NK-92 (cell line): ENCODE measurements around the gene MGAT3.
"Not testable (repeated sequence)": the region's sequence is repeated elsewhere in the genome, so short reads cannot be mapped to it uniquely, and the experiment has no call there.

Experiments
- DNase-seq: peaks from one replicate; lab custom pipeline; 2025; ENCODE audit not compliant: unreplicated experiment; lab: John Stamatoyannopoulos, UW

MGAT3 gene

DNA sequence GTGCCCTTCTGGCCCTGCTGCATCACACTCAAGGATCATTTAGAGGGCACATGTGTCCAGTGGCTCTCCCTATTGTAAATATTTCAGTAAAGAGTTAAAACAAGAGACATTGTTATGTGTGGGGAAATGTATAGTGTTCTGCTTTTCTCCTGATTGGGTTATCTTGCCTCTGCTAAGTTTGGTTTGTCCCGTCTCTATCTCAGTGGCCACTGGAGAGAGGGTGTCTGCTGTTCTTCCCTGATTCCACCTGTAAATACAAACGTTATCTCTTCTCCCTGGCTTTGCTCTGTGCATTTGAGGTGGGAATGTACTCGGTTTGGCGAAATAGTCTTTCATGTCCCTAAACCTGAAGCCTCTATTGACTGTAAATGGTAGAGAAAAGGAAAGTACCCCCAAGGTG is 51.6 kb downstream of the MGAT3 start:
- DNase-seq: no peak

DNA sequence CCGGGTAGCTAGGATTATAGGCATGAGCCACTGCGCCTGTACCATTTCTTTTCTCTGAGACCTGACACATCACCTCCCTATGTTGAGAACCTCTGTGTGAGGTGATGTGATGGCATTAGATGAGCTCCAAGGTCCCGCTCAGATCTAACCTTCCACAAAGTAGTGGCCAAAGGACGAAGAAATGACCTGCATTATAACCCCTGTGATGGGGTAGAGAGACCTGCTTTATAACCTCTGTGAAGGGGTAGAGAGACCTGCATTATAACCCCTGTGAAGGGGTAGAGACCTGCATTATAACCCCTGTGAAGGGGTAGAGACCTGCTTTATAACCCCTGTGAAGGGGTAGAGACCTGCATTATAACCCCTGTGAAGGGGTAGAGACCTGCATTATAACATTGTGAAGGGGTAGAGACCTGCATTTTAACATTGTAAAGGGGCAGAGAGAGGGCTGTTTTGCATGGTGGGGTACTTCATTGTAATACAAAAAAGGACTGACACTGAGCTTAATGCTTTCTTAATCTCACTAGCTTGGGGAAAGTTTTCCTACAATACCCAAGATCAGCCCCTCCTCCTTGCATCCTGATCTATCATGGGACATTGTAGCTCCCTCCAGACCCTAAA is 53.8 kb downstream of the MGAT3 start:
- no peak for DNase-seq

DNA sequence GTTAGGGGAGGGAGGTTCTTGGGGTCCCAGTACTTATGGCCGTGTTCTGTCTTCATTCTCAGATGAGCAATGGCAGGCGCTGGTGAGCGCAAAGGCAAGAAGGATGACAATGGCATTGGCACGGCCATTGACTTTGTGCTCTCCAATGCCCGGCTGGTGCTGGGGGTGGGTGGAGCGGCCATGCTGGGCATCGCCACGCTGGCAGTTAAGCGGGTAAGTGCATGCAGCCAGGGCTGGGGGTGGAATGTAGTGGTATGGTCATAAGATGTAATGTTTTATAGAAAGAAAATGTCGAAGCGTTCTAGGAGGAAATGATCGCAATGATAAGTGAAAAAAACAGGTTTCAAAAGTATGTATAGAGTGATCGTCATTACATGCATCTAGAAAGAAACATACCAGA is 54.4 kb downstream of the MGAT3 start:
- no peak for DNase-seq

DNA sequence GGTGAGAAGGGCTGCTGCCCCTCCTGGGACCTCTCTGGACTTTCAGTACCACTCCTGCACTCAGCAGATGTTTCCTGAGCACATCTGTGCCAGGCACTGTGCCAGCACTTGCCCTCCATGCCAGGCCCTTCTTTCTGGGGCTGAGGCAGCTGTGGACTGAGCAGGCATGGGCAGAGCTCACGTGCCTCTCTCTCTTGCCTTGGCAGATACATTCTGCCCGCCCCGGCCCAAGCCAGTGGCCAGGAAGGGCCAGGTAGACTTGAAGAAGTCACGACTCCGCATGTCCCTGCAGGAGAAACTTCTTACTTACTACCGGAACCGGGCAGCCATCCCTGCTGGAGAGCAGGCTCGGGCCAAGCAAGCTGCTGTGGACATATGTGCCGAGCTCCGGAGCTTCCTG is 55.2 kb downstream of the MGAT3 start:
- DNase-seq: no peak

DNA sequence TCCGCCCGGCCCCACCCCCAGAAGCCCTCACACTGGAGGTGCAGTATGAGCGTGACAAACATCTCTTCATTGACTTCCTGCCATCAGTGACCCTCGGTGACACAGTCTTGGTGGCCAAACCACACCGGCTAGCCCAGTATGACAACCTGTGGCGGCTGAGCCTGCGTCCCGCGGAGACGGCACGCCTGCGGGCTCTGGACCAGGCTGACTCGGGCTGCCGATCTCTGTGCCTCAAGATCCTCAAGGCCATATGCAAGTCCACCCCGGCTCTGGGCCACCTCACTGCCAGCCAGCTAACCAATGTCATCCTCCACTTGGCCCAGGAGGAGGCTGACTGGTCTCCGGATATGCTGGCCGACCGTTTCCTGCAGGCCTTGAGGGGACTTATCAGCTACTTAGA is 57.0 kb downstream of the MGAT3 start:
- no peak for DNase-seq

DNA sequence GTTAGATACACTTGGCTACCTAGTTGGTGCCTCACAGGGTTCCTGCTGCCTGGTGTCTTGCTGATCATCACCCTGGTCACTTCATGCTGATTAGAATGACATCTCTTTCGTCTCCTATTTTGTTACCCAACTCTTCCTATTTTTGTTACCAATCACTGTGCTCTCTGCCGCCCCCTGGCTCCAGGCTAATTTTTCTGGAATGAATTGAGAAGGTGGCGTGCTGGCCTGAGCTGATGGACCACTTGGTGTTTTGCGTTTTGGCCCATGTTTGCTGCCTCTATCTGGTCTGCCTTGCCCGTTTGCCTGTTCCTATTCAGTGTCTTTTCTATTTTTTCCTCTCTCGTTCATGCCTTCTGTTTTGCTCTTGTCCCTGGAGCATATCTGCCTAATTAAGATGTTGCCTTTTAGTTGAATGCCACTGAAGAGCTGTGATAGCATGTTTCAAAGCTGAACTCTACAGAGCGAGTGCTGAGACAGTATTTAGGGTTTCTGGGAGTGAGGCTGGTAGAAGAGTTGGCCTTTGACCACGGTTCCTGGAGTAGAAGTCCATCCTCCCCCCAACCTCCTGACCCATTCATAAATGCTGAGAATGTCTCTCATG is 57.7 kb downstream of the MGAT3 start:
- DNase-seq: no peak

DNA sequence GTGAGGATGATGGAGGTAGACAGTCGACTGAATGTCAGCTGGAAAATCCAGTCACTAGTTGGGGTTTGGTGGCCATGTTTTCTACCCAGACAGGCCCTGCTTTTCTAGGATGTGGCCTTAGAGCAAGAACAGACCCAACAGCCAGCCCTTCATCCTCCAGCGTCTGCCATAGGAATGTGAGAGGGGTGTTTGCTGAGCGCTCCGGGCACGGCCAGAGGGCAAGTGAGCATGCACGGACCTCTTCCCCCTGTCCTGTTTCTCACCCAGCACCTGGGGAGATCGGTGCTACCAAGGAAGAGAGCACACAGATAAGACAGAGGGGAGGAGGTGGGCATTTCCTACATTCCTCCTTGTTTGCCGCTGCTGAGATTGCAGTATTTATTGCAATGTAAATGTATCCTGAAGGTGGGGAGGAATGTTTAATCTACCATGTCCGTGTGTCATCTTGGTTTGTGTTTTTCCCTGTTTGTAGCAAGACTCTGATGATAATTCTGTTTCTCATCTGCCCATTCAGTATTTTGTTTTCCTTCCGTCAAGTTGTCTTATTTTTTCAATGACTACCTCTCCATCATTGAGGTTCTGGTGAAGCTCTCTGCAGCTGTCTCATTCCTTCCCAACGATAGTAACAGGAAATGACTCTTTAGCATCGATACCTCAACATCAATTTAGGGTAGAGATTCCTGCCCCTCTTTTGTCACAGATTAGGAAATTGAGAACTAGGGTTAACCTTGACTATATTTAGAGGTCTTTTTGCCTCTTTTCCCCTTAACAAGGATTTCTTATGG is 58.6 kb downstream of the MGAT3 start:
- no peak for DNase-seq

DNA sequence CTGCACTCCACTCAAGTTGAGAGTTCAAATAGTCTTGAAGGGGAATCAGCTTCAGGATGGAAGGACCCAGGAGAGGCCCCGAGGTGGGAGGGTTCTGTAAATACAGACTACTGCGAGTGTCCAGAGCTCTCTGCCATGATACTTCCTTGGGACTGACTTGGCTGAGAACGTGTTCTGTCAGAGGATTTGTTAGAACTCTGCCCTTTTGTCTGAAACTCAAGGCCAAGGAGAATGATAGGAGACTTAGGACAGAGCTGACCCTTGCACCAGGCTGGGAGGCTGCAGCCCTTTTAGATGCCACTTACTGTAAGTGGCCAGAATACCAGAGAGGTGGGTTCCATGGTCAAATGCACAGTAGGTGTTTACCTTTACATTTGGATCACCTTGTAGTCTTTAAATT is 60.7 kb downstream of the MGAT3 start:
- no peak for DNase-seq

DNA sequence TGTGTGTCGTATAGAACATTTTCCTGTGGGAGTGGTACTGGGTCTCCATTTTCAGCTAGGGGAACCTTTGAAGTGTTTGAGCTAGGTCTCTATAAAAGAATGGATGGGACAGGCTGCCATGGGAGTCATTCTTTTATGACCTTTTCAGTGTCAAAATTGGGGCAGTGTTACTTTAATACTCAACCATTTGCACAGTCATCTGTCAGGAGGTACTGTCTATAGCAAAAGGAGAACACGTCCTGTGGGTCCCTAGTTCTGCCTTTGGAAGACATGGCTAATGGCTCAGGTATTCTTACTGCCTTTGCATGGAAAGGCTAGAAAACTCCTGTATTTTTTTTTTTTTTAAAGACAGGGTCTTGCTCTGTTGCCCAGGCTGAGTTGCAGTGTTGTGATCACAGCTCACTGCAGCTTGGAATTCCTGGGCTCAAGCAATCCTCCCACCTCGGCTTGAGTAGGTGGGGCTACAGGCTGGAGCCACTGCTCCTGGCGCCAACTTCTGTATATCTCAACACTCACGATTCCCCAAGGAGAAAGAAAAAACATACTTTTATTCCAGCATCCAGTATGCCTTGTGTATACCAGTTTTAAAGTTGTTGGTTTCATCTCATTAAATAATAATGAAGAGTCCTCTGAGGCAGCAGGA is 61.5 kb downstream of the MGAT3 start:
- DNase-seq: no peak

DNA sequence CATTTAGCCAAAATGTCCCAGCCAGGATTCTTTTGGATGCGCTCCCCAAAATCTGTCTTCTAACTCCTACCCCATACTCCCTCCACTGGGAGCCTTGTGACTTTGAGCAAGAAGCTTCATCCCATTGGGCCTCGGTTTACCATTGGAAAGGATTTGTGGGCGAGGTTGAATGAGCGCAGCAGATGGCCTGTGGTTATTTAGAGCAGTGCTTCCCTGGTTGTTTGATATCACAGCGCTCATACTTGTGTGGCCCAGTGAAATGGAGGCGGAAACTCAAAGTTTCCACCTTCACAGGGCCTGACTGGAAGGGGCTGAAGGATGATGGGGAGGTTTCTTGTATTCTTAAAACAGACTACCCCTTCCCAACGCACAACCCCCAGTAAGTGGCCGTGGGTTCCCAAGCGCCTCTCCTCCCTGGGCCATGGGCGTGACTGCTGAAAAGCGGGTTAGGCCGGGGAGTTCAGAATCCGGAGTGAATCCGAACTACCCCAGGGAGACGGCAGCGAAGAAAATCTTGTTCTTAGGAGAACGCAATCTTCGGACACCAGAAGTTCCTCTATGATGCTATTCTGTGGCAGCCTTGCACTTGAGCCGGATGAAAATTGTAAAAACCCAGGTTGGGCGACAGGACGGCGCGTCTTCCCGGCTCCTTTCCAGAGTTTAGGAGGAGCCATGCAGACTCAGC is 62.3 kb downstream of the MGAT3 start:
- no peak for DNase-seq

DNA sequence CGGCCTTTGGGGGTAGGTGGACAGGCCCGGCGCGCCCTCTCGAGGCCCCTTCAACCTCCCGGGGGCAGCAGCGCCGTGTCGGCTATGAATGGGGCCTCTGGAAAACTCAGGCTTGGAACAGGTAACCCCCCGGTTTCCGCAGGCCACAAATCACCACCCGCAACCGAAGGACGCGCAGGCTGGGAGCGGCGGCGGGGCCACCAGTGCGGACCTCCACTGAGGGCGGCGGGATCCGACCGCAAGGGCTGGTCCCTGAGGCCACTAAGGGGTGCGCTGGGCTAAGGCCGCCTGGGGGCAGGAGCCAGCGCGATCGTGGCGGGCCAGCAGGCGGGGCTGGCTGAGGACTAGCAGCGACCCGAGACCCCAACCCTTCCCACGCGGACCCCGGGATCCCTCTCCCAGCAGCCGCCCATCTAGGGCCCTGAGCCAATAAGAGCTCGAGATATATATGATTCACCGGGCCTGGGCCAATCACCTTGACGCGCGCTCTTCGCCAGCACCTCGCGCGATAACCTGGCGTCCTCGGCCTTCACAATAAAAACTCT is 62.9 kb downstream of the MGAT3 start:
- peak; percentile 61 for DNase-seq

DNA sequence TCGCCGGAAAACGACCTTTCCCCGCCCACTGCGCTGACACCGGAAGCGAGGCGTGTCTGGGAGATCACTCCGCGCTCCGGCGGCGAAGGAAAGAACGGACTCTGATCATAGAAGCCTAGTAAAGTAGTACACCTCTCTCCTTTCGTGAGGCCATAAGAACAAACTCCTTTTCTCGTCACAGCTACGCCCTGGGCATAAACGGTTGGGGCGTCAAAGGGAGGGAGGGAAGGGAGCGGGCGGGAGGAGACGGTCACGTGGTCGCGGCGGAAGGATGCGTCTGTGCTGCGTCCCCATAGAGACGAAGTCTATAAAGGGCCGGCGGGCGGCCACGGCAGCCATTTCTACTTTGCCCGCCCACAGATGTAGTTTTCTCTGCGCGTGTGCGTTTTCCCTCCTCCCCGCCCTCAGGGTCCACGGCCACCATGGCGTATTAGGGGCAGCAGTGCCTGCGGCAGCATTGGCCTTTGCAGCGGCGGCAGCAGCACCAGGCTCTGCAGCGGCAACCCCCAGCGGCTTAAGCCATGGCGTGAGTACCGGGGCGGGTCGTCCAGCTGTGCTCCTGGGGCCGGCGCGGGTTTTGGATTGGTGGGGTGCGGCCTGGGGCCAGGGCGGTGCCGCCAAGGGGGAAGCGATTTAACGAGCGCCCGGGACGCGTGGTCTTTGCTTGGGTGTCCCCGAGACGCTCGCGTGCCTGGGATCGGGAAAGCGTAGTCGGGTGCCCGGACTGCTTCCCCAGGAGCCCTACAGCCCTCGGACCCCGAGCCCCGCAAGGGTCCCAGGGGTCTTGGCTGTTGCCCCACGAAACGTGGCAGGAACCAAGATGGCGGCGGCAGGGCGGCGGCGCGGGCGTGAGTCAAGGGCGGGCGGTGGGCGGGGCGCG is 63.7 kb downstream of the MGAT3 start, which contains the start of gene ATF4:
Gene ATF4, plus strand, starts transcription at position 337 of the 880 bp plus-strand sequence. CDS start 884 bp downstream, outside the sequence.
- no peak for DNase-seq

DNA sequence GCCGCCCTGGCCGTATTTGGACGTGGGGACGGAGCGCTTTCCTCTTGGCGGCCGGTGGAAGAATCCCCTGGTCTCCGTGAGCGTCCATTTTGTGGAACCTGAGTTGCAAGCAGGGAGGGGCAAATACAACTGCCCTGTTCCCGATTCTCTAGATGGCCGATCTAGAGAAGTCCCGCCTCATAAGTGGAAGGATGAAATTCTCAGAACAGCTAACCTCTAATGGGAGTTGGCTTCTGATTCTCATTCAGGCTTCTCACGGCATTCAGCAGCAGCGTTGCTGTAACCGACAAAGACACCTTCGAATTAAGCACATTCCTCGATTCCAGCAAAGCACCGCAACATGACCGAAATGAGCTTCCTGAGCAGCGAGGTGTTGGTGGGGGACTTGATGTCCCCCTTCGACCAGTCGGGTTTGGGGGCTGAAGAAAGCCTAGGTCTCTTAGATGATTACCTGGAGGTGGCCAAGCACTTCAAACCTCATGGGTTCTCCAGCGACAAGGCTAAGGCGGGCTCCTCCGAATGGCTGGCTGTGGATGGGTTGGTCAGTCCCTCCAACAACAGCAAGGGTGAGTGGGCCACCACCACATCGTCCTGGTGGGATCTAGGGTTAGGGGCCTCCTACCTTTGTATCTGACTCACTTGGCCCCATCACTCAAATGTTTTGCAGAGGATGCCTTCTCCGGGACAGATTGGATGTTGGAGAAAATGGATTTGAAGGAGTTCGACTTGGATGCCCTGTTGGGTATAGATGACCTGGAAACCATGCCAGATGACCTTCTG is 64.5 kb downstream of the MGAT3 start:
- DNase-seq: not testable (repeated sequence)

DNA sequence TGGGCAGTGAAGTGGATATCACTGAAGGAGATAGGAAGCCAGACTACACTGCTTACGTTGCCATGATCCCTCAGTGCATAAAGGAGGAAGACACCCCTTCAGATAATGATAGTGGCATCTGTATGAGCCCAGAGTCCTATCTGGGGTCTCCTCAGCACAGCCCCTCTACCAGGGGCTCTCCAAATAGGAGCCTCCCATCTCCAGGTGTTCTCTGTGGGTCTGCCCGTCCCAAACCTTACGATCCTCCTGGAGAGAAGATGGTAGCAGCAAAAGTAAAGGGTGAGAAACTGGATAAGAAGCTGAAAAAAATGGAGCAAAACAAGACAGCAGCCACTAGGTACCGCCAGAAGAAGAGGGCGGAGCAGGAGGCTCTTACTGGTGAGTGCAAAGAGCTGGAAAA is 65.3 kb downstream of the MGAT3 start:
- DNase-seq: not testable (repeated sequence)

DNA sequence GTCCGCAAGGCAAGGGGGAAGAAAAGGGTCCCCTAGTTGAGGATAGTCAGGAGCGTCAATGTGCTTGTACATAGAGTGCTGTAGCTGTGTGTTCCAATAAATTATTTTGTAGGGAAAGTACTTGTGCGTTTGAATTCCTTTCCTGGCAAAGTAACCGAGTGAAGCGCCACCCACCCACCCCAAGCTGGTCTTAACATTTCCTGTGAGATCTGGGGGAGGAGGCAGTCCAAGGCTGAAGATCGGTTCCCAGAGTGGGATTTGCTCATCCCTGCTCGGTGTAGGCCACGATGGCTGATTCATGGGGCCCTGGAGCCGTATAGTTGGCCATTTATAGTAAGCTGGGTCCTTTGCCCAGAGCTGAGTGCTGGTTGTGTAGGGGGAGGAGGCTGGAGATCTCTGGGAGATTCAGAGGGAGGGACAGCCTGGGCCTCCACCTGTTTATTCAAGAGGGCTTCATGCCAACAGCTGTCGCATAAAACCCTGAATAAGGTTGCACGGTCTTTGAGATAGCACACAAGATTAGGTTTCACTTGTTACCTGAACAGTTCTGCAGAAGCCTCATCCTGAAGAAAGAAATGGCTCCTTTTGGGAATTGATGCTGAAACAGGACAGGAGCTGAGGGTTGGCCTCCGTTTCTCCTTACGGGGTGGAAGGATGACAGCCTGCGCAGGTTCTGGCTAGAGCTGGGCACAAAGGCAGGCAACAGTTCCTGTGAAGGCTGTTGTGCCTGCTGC is 65.9 kb downstream of the MGAT3 start:
- DNase-seq: no peak

DNA sequence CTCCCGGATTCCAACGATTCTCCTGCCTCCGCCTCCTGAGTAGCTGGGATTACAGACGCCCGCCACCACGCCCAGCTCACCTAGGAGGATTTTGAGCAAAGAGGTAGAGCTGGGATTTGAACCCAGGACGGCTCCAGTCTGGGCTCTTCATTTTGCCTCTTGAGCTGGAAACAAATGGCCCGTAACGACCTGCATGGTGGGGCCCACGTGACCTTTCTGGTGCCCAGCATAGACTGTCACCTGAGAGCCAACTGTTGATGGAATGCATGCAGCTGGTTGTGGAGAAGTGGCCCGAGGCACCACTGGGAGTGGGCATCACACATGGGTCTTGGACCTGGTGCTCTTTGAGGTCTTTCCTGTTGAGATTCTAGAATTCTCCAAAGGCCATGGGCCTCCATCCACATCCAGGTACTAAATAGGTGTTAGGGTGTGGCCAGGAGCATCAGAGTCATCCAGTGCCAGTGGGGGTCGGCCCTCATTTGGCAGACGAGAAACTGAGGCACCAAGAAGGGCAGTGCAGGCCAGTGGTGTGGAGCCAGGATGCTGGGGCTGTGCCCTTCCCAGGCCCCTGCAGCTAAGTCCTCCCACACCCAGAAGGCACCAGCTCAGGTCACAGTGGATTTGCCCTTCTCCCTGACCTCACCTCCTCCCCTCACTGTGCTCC is 67.4 kb downstream of the MGAT3 start:
- DNase-seq: no peak

DNA sequence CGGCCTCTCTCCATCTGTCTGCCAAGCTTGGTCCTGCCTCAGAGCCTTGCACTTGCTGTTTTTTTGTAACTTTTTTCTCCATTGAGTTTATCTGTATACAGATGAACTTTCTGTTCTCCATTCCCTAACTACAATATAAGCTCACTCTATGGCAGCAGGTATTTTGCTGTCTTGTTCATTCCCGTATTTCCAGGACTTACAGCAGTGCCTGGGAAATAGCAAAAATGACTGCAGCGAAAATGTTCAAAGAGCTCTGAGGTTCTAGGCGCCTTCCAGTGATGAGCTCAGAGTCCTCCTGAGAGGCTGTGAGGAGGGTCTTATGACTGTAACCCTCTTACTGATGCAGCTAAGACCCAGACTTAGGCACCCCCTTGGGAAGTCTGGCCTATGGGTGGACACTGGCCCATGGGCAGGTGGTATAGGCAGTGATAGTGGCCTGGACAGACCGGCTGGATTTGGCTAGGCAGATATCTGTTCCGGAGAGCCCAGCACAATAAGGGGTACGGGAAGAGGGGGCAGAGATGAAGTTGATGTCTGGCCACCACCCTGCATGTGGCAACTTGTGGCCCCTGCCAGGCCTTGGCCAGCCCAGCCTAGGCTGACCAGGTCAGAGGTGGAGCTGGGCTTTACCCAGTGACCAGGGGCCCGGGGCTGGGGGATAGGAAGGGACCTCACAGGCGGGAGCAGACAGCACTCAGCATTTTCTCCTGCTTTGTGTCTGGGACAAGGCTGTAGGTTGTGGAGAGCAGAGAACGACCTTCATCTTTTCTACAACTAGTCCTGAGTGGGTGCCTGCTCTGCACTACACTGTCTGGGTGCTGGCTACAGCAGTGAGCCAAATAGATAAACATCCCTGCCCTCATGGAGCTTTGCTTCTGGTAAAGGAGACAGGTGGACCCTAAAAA is 68.2 kb downstream of the MGAT3 start:
- no peak for DNase-seq
